Effector memory CD4-positive, alpha-beta T cell (primary cell): ENCODE results near the gene GAS7.

Experiments
- DNase-seq, 3 donors: peaks; one replicate each; pipeline ENCODE4 v3.0.0-alpha.2; 2020
- H3K27ac ChIP-seq: 2 replicates; pipeline ENCODE4 v1.7.0; 2013; ENCODE audit warnings: mild to moderate bottlenecking, low read length, moderate library complexity; ENCODE audit not compliant: insufficient read depth, poor library complexity, severe bottlenecking
- H3K27me3 ChIP-seq: replicated peaks from 2 replicates; pipeline ENCODE4 v1.7.0; 2013; ENCODE audit warnings: mild to moderate bottlenecking, low read length; ENCODE audit not compliant: insufficient read depth, control insufficient read depth, poor library complexity, severe bottlenecking
- H3K36me3 ChIP-seq: 2 replicates; pipeline ENCODE4 v1.7.0; 2013; ENCODE audit warnings: mild to moderate bottlenecking, low read length, moderate library complexity; ENCODE audit not compliant: control insufficient read depth, insufficient read depth
- H3K4me1 ChIP-seq: 2 replicates; pipeline ENCODE4 v1.7.0; 2013; ENCODE audit warnings: low read length, mild to moderate bottlenecking; ENCODE audit not compliant: control insufficient read depth, insufficient read depth, poor library complexity, severe bottlenecking
- H3K4me3 ChIP-seq: 2 replicates; pipeline ENCODE4 v1.7.0; 2013; ENCODE audit warnings: low read length, low read depth, mild to moderate bottlenecking; ENCODE audit not compliant: insufficient read depth, poor library complexity, severe bottlenecking
- H3K9me3 ChIP-seq: 2 replicates; pipeline ENCODE4 v1.7.0; 2013; ENCODE audit warnings: mild to moderate bottlenecking, low read length, moderate library complexity; ENCODE audit not compliant: control insufficient read depth

Gene GAS7

DNA sequence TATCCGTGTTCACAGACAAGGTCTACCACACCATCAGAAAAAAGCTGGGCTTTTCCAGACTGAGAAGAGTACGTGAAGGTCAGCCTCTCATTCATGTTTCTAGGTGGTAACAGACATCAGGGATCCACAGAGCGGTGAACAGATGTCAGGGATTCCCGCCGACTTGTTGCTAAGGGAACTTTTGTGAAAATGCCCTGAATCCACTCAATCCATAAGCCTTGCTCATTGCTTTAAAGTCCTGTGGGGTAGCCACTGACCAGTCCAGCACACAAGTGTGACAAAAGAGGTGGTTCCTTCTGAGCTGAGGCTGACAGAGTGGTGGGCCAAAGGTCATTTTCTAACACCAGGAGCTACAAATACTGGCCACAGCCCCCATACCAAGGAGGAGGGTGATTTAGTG lies 5.9 kb downstream of the GAS7 start:
- Histone ChIP-seq H3K9me3 (no peaks in the 10 kb centered on the region), H3K4me3 (no peak overlapping the region), H3K27ac (no peak overlapping the region), H3K27me3 (no peaks in the 10 kb centered on the region), H3K36me3 (no peaks in the 10 kb centered on the region), H3K4me1 (no peaks in the 10 kb centered on the region)
- no peak for DNase-seq

- H3K27me3 ChIP-seq: no peaks in the 10 kb centered on the region
- no peaks in the 10 kb centered on the region for H3K9me3 ChIP-seq
- no peaks in the 10 kb centered on the region for H3K36me3 ChIP-seq
- no peaks in the 10 kb centered on the region for H3K4me1 ChIP-seq
- no peak overlapping the region for H3K4me3 ChIP-seq
- DNase-seq: no peak
- no peak overlapping the region for H3K27ac ChIP-seq
Measured at GRCh38 chr17:10187456-10187855, 10.9 kb downstream of the GAS7 start.

- H3K4me1 ChIP-seq: no peaks in the 10 kb centered on the region
- H3K27ac ChIP-seq: no peak overlapping the region
Measured at GRCh38 chr17:10186771-10187410, 11.5 kb downstream of the GAS7 start.

DNA sequence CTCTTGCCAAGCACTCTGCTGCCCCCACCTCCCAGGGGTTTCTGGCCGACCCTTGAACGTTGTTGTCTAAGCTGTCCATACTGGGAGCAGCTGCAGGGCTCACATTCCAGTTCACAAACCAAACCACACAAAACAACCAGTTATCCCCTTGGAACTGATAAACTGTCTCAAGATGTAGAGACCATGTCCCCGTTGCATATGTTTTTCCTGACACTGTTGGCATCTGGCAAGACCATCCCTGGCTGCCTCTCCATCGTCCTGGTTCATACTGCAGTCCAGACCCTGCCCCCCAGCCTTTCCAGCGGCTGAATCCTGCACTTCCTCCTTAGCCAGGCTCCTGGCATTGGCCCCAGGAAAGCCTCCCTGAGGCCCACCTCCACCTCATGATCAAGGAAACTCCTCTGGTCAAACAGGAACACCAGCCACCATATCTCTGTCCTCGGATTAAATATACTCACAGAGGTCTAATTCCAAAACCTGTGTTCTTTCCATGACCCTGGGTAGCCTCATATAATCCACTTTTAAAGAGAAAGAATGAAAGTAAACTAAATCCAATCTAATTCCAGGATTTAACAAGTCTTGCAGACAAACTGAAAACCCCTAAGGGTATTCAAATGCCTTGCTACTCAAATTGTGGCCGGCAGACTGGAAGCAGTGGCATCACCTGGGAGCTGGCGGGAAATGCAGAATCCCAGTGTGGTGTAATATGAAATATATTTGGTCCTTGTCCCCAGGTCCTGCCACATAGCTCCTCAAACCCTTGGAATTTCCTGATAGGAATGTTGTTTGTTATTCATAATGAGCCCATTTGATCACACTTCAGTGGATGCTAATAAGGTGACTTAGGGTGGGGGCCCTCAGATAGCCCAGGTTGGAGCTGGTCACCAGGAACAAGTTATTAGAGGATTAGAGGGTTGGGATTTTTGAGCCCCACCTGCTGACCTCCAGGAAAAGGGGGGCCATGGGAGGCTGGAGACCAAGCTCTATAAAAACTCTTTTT lies 14.2 kb downstream of the GAS7 start:
- H3K27ac ChIP-seq: no peak overlapping the region
- no peaks in the 10 kb centered on the region for H3K36me3 ChIP-seq
- H3K4me3 ChIP-seq: no peak overlapping the region
- no peaks in the 10 kb centered on the region for H3K9me3 ChIP-seq
- DNase-seq: no peak
- no peaks in the 10 kb centered on the region for H3K4me1 ChIP-seq
- no peaks in the 10 kb centered on the region for H3K27me3 ChIP-seq

More at GRCh38 chr17:10186771-10187410, 11.5 kb downstream of the GAS7 start:
- Histone ChIP-seq H3K27me3 (no peaks in the 10 kb centered on the region), H3K4me3 (no peak overlapping the region), H3K9me3 (no peaks in the 10 kb centered on the region), H3K36me3 (no peaks in the 10 kb centered on the region)
- no peak for DNase-seq

DNA sequence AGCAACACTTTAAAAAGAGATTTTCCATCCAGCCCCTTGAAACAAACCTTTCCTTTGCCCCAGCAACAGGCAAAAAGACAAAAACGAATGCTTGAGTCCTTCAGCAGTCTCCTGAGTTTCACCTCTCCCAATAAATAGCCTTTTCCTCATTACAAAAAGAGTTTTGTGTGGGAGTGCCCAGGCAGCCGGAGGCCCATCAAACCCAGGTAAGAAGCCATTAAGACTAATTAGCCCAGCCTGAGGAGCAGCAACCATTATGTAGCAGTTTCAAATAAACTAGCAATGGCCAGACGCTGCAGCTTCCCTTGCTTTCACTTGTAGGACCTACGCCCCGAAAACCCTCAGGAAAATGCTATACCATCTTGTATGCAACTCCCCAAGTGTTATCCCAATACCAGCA lies 15.6 kb downstream of the GAS7 start:
- no peaks in the 10 kb centered on the region for H3K27me3 ChIP-seq
- DNase-seq: no peak
- H3K4me1 ChIP-seq: no peaks in the 10 kb centered on the region
- no peak overlapping the region for H3K27ac ChIP-seq
- H3K4me3 ChIP-seq: no peak overlapping the region
- no peaks in the 10 kb centered on the region for H3K9me3 ChIP-seq
- no peaks in the 10 kb centered on the region for H3K36me3 ChIP-seq

GRCh38 chr17:10178506-10178991 lies 19.9 kb downstream of the GAS7 start:
- no peak for DNase-seq
- Histone ChIP-seq H3K27ac (no peak overlapping the region), H3K36me3 (no peaks in the 10 kb centered on the region), H3K4me1 (no peaks in the 10 kb centered on the region), H3K4me3 (no peak overlapping the region), H3K27me3 (no peaks in the 10 kb centered on the region), H3K9me3 (no peaks in the 10 kb centered on the region)

DNA sequence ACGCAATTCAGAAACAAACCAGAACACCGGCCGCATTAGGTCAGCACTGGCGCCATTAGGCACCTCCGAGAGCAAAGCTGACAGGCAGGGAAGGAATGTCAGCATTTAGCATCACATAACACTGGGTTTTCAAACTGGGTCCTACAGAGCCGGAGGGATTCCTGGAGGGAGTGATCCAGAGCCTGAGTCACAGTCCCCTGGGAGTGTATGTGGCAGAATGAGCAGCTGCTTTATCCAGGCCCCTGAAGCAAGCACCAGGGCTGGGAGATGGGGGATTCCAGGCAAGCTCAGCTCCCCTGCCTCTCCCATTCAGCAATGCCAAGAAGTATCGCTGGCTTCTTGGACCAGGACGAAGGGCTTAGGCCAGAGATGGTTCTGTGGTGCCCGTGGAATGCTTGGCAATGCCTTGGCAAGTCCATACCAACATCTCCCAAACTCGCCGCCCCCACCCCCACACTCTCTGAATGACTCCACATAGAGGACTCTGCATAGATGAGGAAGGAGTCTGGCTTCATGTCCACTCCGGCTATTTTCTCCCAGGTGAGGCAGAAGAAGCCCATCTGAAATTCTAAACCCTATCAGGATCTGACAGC lies 20.4 kb downstream of the GAS7 start:
- Histone ChIP-seq H3K27ac (no peak overlapping the region), H3K4me1 (no peaks in the 10 kb centered on the region), H3K36me3 (no peaks in the 10 kb centered on the region), H3K27me3 (no peaks in the 10 kb centered on the region), H3K4me3 (no peak overlapping the region), H3K9me3 (no peaks in the 10 kb centered on the region)
- no peak for DNase-seq

DNA sequence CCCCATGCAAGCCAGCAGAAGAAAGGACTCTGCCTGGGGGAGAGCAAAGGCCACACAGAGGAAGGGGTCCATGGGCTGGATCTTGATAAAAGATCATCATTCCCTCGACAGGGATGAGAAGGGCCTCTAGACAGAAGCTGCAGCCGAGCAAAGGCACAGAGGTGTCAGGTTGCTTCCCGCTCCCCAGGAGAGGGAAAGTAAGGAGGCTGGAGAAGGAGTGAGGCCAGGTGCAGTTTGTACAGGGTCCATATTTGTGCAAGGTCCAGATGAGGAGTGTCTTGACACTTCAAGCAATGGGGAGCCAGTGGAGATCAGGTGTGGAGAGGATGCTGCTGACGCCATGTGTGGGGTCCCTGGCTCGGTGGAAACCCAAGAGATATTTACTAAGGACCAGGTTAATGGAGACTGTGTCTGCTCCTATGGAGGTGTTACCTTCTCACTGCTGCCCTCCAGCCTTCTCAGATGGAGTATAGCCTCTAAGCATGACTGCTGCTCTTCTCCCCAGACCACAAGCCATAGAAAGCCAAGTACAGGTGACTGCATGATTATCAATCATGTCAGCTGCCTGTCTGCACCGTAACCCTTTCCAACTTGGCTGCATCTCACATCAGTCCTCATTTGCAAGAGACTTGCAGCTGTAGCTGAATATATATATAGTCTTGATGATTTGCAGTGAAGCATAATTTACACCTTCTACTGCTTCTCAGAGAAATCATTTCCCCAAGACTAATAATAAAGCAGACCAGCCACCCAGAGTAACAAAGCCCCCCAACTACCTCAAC lies 21.1 kb downstream of the GAS7 start:
- Histone ChIP-seq H3K27ac (no peak overlapping the region), H3K36me3 (no peaks in the 10 kb centered on the region), H3K27me3 (no peaks in the 10 kb centered on the region), H3K4me1 (no peaks in the 10 kb centered on the region), H3K9me3 (no peaks in the 10 kb centered on the region), H3K4me3 (no peak overlapping the region)
- no peak for DNase-seq

- H3K4me1 ChIP-seq: no peaks in the 10 kb centered on the region
- H3K27ac ChIP-seq: no peak overlapping the region
- no peaks in the 10 kb centered on the region for H3K9me3 ChIP-seq
Measured at GRCh38 chr17:10173913-10174312, 24.5 kb downstream of the GAS7 start.

More at GRCh38 chr17:10173913-10174312, 24.5 kb downstream of the GAS7 start:
- Histone ChIP-seq H3K4me3 (no peak overlapping the region), H3K36me3 (no peaks in the 10 kb centered on the region), H3K27me3 (no peaks in the 10 kb centered on the region)
- DNase-seq: no peak
